Mucosa of descending colon (tissue), 3 donors: ENCODE results near the gene CDV3. TPM values are rescaled to one million over a fixed set of nuclear protein-coding genes. Genes with fewer than 3 reads are reported as not detected.

Experiments used
- ATAC-seq: fragments of 200-7000 bp; cut with Tn5 transposase; one replicate; pipeline ENCODE4 v1.9.1; 2020; ENCODE audit warnings: mild to moderate bottlenecking, moderate library complexity
- DNase-seq, 3 donors: peaks; one replicate each; pipeline ENCODE4 v3.0.0-alpha.2; 2020
- H3K36me3 ChIP-seq: fragments of 200-600 bp; one replicate; pipeline ENCODE4 v1.8.0; 2021; ENCODE audit warnings: low read depth, mild to moderate bottlenecking
- H3K4me1 ChIP-seq: fragments of 200-600 bp; one replicate; pipeline ENCODE4 v1.8.0; 2021; ENCODE audit warnings: low read depth, mild to moderate bottlenecking
- H3K4me3 ChIP-seq: fragments of 200-600 bp; one replicate; pipeline ENCODE4 v1.8.0; 2021; ENCODE audit warnings: mild to moderate bottlenecking
- H3K9me3 ChIP-seq: fragments of 200-600 bp; one replicate; pipeline ENCODE4 v1.8.0; 2021; ENCODE audit warnings: mild to moderate bottlenecking
- CTCF ChIP-seq: fragments of 200-600 bp; IDR thresholded peaks from one replicate; pipeline ENCODE4 v1.8.0; 2022; ENCODE audit warnings: antibody characterized with exemption, mild to moderate bottlenecking
- intact Hi-C, 2 donors: fragments of 100-400 bp; cut with DNase I in 1 of 2; cut with micrococcal nuclease in 1 of 2; formaldehyde crosslinking; loops; one replicate each; pipeline versions ENCODE4 v1.11.0 to v1.11.1; 2022; cut with DNase I, micrococcal nuclease
- total RNA-seq, 3 donors: library from RNA; stranded (reverse); fragmentation: NEBNext Ultra II Directional in 2 of 3; extraction: Animal tissue kit (Norgen Biotek cat#: 25700) in 2 of 3; gene quantifications; one replicate each; pipeline versions ENCODE4 v1.2.1 to v1.2.4, GENCODE V29; 2021 to 2023
- donor health status: DM: no; HTN: no; CAD: no; lungs with moderate emphysema.
- donor health status: DM: no; HTN: no; CAD: no.
- donor health status: DM: no; HTN: yes; CAD: no.

Gene CDV3
- total RNA-seq, 3 donors from 2014 or later, result 109 to 171 (median 138) TPM

- peaks cover 7% of the 10 kb centered on the region for H3K4me1 ChIP-seq
- no peak overlapping the region for H3K4me3 ChIP-seq
- intact Hi-C loops, result loop anchor here in 1 of 2 donors (10.0 kb wide), 1 partner anchor 854 kb away; the partner anchor contains the start of gene NPHP3
These were observed 5.2 kb downstream of the CDV3 start for GRCh38 chr3:133578548-133579191.

GRCh38 chr3:133583396-133583795, 9.9 kb downstream of the CDV3 start:
- no peak for TF ChIP-seq CTCF
- no peak for ATAC-seq
- intact Hi-C loops, result no loop called here
- H3K4me1 ChIP-seq, result no peaks in the 10 kb centered on the region
- H3K9me3 ChIP-seq, result no peaks in the 10 kb centered on the region
- DNase-seq, result no peak
- H3K36me3 ChIP-seq, result no peaks in the 10 kb centered on the region
- no peak overlapping the region for H3K4me3 ChIP-seq

More at GRCh38 chr3:133578548-133579191, 5.2 kb downstream of the CDV3 start:
- DNase-seq (no peak), ATAC-seq (peak; percentile 12)
- H3K9me3 ChIP-seq, result no peaks in the 10 kb centered on the region
- TF ChIP-seq CTCF, result peak; percentile 8
- H3K36me3 ChIP-seq, result no peaks in the 10 kb centered on the region

- Histone ChIP-seq H3K4me3 (no peak overlapping the region), H3K4me1 (no peaks in the 10 kb centered on the region), H3K9me3 (no peaks in the 10 kb centered on the region), H3K36me3 (no peaks in the 10 kb centered on the region)
- TF ChIP-seq CTCF, result no peak
- ATAC-seq (no peak), DNase-seq (no peak)
- intact Hi-C loops, result no loop called here
These were observed 14.5 kb downstream of the CDV3 start for GRCh38 chr3:133588035-133588434.

GRCh38 chr3:133588784-133589465, 15.4 kb downstream of the CDV3 start:
- TF ChIP-seq CTCF, result no peak
- no peaks in the 10 kb centered on the region for H3K36me3 ChIP-seq
- H3K4me1 ChIP-seq, result no peaks in the 10 kb centered on the region
- intact Hi-C loops, result no loop called here
- DNase-seq (no peak), ATAC-seq (no peak)
- no peak overlapping the region for H3K4me3 ChIP-seq
- H3K9me3 ChIP-seq, result no peaks in the 10 kb centered on the region

GRCh38 chr3:133589503-133589902, 16.0 kb downstream of the CDV3 start:
- intact Hi-C loops, result no loop called here
- no peak for TF ChIP-seq CTCF
- ATAC-seq, result no peak
- Histone ChIP-seq H3K4me3 (no peak overlapping the region), H3K4me1 (no peaks in the 10 kb centered on the region), H3K36me3 (no peaks in the 10 kb centered on the region), H3K9me3 (no peaks in the 10 kb centered on the region)
- DNase-seq, result no peak
